GM15510 (cell line): ENCODE measurements around the gene TSHZ3.

ENCODE experiments used
- POLR2A ChIP-seq: IDR thresholded peaks from 3 replicates; pipeline ENCODE4 v1.6.1; 2011; ENCODE audit warnings: borderline replicate concordance; ENCODE audit not compliant: insufficient read length; ENCODE audit errors: extremely low read depth

TSHZ3 gene

DNA sequence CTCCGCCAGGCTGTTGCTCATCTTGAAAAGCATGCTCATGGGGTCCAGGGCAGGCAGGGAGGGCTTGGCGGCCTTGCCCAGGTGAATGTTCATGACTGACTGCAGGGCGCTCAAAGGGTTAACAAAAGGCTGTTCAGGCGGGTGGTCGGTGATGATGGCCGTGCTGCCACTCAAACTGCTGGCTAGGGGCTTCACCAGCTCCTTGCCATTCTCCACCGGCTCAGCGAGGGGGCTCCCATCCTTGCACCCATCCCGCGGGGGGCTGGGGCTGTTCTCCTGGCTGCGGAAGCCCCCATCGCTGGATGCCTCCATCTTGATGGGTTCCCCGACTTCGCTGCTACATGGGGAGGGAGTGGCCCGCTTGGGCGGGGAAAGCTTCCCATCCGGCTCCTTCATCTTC is 71.7 kb downstream of the TSHZ3 start:
- TF ChIP-seq POLR2A = no peak

DNA sequence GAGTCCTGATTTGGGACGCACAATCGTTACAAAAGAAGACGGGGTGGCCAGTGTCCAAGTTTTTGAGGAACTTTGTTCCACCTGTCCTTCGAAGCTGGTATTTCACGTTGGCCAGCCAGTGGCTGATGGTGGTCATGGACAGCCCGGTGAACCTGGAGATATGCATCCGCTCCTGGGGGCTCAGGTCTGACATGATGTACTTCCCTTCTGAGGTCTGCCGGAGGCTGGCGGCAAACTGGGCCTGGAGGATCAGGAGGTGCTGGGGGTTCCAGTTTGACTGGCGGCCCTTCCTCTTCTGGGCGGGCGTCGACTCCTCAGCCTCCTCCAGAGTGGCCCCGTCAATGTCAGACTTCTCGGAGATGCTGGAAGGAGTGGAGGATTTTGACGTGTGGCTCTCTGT is 72.4 kb downstream of the TSHZ3 start:
- no peak for TF ChIP-seq POLR2A

DNA sequence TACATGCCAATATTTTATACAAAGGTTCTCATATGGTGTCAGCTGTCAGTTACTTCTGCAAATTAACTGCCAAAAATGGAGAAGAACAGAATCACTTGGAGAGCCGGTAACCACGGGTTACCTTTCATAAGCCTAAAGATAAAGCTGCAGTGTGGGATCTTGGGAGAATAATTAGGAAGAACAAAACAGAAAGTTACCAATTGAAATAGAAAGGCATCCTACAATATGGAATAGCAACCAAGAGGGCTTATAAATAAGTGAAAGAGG is 74.2 kb downstream of the TSHZ3 start:
- TF ChIP-seq POLR2A = no peak

DNA sequence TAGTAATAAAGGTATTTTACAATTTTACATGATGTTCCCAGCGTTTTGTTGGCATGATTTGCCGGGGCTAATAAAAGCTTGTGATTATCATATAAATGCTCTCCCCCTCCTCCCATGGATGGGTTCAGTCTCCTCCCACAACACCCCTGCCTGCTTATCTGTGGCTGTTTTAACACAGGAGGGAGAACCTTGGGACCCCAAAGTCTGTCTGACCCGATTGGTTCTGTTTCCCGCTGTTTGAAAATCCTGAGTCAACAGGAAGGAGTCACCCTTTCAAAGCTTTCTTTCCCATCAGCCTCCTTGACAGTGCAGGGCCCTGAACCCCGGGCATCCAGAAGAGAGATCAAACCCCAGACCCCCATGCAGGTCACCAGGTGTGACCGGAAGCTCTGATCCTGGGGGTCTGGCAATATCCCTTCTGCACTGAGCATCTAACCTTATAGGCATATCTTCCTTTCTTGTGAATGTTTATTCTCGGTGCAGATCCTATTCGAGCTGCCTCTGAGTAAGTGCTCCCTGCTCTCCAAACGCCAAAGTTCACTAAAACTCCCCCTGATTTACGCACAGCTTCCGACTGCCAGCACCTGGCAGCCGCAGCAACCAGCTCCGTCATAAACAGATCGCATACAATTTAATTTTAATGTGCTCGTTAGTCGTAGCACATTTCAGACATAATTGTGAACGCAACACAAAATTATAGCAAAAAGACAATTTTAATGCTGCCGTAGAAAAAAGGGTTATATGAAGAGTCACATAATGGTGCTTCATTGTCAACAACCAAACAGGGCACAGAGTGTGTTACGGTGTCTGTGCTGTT is 74.8 kb downstream of the TSHZ3 start:
- no peak for TF ChIP-seq POLR2A

DNA sequence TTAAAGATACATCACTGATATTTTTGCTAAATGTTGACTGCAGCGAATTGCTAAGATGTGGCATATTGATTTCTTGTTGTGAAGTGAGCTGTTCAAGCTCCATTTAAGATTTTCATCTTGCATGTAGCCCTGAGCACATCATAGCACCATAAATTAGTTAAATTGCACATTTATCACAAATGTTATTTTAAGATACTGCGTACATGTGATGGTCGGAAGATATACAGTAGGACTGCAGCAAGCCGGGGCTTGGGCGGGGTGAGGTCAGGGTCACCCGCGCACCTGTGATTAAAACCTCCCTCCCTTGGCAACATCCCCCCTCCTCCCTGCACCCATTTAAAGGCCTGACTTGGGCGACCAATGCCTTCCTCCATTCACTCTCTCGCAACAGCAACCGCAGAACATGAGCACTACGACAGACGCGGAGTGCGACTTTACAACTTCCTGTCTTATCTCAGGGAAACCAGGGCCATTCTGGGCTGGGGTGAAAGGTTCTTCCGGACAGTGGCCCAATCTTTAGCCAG is 76.6 kb downstream of the TSHZ3 start:
- no peak for TF ChIP-seq POLR2A

DNA sequence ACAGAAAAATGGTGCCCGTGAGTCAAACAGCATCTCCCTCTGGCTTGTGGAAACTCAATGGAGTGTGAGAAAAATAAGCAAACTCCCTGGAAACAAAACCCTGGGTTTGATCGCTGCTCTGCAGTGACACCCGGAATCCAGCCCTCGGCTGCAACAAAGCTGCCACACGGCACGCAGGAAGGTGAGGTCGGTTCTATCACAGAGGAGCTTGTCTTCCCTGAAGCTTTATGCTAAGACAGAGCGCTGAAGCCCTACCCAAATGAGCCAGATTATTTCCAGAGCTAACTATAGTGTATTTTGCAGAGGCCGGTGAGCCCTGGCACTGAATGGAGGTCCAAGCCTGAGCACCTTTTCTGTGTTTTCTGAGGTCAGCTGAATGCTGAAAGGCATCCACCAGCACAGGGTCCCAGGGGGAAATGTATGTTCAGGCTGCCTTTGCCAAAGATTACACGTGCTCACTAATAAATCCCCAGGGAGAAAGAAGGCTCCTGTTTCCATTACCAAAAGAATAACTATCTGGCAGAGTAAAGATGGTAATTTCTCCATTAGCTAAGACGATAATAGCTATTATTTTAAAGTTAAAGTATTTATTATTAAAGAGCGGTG is 77.8 kb downstream of the TSHZ3 start:
- no peak for TF ChIP-seq POLR2A

DNA sequence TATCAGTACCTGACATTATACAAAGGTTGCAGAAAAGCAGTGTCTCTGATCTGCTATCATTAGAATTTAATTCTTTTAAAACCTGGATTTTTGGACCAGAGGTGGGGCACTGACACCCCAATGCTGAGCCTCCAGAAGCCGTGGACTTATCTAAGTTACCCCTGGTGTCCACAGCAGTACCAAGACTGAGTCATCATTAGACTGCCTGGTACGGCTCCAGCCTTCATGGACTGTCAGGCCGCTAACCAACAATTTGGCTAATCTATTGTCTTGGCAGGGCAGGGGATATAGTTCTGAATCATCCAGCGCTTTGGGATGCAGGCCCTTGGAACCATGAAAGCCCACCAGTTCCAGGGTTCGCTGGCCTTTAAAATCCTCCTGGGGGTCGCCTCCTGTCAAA is 78.3 kb downstream of the TSHZ3 start:
- no peak for TF ChIP-seq POLR2A

DNA sequence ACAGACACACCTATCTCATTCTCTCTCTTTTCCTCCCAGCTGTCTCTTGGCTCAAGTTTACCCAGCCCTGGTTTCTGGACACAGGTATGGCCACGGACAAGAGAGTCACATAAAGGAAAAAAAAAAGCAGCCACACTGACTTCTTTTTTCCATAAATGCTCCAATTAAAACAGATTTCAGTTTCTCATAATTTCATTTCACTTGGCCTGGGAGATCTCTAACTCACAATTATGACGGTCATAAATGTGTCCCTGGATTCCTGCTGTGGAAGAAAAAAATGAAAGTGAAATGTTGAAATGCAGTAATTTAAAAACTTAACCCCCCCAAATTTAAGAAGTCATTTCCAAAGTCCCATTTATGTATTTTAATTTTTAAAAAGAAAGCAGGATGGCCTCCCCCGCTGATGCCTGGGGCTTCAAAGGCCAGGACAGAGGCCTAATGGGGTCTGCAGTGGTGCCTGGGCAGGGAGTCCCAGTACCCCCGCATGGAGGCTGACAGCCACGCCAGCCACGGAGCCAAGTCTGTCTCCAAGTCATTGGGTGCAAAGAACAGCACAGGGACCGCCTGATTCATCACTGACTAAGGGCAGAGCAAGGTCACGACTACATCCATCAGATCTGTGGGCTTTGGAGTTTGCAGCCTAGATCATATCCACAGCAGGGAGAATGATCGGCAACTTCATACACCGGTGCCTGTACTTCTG is 79.7 kb downstream of the TSHZ3 start:
- TF ChIP-seq POLR2A = no peak

DNA sequence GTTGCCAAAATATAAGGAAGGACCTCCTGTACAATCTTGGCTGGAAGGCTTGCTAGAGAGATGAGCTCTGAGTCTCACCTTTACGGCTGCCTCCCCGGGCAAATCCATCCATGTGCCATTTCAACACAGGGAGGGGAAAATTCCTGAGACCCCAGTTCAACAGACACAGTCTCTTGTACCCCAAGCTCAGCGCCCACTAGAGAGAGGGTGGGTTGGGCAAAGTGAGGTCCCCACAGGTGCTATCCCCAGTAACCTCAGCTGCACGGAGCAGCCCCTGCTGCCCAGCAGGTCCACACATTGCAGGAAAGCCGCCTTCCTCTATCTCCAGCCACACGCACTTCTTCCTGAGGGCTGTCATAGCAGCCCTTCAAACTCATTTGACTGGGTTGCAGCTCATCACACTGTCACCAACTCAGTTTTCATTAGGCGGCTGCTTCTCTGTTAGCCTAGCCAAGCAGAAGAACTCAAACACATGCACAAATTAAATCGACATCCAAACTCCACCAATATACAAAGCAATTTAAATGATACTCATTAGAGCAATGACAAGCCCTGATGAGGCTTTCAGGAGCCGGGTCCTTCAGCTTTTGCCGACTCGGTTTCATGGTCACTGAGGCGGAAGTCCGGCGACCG is 80.4 kb downstream of the TSHZ3 start:
- TF ChIP-seq POLR2A = no peak

DNA sequence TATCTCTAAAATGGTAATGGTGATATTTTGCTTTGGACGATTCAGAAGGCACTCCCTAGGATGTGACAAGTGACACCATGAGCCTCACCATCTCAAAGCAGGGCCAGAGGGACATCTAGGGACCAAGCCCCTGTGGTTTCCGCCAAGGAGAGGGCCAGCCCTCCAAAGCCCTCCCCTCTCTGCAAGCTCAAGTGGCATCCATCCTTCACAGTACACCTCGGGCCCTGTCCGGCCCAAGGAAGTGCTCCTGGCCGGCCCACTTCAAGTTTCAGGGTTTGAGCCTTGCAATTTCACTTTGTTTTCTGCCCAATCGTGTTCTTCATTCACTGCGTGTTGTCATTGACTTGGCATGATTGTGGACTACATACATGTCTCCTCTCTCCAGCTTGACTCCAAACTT is 82.5 kb downstream of the TSHZ3 start:
- TF ChIP-seq POLR2A = no peak

DNA sequence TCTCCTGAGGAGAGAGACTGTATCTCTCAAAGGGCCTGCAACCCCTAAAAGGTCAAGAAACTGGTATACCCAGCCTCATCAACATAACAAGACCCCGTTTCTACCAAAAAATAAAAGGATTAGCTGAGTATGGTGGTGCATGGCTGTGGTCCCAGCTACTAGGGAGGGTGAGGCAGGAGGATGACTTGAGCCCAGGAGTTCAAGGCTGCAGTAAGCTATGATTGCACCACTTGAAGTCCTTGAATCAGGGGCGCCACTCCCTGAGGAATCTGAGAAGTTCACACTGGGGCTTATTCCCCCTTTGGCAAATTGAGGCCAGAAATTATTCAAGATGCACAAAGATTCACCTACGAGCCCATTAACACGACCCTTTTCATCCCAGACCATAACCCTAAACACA is 83.0 kb downstream of the TSHZ3 start:
- no peak for TF ChIP-seq POLR2A

DNA sequence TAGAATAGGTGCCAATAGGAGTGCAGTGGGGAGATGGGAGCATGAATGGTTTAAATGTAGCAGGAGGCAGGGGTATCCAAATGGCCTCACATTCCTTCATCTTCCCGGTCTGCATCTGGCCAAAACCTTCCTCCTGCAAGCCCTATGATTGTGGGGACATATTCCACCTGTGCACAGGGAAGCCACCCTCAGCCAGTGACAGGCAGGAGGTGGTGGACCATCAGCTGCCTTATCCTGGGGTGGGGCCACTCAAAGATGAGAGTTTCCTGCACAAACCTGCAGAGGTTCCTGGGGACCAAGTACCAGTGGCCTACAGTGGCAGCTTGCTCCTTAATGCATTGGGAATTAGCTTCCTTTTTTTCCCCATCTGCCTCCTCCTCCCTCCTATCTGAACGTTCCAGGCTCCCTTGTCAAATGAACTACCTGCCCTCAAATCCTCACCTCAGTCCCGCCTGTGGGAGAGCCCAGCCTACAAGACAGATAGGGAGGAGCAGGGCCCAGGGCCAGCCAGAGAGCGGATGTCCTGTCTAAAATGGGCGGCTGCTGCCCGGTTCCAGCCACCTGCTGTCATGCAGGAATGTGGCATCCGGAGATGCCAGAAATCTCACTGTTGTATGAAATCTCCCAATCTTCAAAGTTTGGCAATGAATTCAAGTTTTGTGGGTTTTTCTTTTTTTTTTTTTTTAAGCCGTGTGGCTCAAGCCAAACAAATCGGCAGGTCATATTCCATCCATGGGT is 85.0 kb downstream of the TSHZ3 start:
- TF ChIP-seq POLR2A = no peak

DNA sequence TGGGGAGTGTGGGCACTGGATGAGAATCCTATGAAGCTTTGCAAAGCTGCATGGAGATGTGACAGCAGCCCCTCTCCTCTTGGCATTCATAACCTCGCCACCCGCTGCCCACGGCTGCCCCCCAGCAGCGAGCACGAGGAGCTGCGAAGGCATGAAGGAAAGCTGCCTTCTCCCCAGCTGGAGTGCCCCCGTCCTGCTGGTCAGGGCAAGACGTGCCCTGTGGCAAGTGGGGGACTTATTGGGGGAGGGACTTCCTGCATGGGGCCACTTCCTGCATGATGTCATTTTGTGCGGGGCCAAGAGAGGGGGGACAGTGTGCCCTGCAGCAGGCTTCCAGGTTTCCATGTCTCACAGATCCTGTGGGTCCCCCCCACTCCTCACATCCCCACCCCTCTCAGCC is 85.9 kb downstream of the TSHZ3 start:
- no peak for TF ChIP-seq POLR2A

DNA sequence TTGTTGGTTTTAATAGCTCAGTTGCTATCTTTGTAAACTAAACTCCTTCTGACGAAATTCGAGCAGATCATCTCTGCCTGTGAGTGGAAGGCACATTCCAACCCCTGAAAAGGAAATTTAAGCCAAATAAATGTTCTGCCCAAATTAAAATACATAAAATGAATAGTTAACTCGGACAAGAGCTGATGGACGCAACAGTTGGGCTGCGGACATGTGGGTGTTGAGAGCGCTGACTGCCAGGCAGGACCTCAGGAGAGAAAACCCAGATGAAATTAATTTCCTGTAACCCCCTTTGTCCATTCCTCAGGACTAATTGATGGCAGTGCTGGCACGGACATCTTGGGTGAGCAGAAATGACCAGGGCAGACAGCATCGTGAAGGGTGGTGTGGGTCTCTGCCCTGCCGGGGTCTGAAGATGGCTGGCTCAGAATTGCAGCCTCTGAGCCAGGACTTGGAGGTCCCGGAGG is 86.5 kb downstream of the TSHZ3 start:
- TF ChIP-seq POLR2A = no peak
